Fibroblast of skin of left biceps (primary cell): Measurements from ENCODE around the gene ACOX3.
"Not testable (repeated sequence)": the region's sequence is repeated elsewhere in the genome, so short reads cannot be mapped to it uniquely, and the experiment has no call there.

ENCODE experiments used
- DNase-seq, 2 experiments: peaks; one replicate each; pipeline ENCODE4 v3.0.0-alpha.2; 2013; ENCODE audit warnings: low read depth in 2 of 2

ACOX3 gene

GRCh38 chr4:8352368-8353157 is 88.0 kb downstream of the ACOX3 start:
- DNase-seq: no peak

- no peak for DNase-seq
Observed at GRCh38 chr4:8351931-8352367, 88.6 kb downstream of the ACOX3 start.

- no peak for DNase-seq
Observed at GRCh38 chr4:8350841-8351461, 89.6 kb downstream of the ACOX3 start.

- no peak for DNase-seq
Observed at GRCh38 chr4:8350352-8350751, 90.2 kb downstream of the ACOX3 start.

- no peak for DNase-seq
Observed at GRCh38 chr4:8349664-8350236, 90.8 kb downstream of the ACOX3 start.

GRCh38 chr4:8349236-8349635 is 91.3 kb downstream of the ACOX3 start:
- DNase-seq: not testable (repeated sequence)

GRCh38 chr4:8348071-8348470 is 92.5 kb downstream of the ACOX3 start:
- no peak for DNase-seq

GRCh38 chr4:8347660-8348059 is 92.9 kb downstream of the ACOX3 start:
- no peak for DNase-seq

- DNase-seq: no peak
Observed at GRCh38 chr4:8346838-8347605, 93.5 kb downstream of the ACOX3 start.

- no peak for DNase-seq
Observed at GRCh38 chr4:8345946-8346814, 94.3 kb downstream of the ACOX3 start.

GRCh38 chr4:8345053-8345945 is 95.2 kb downstream of the ACOX3 start:
- no peak for DNase-seq

GRCh38 chr4:8344377-8344776 is 96.1 kb downstream of the ACOX3 start:
- DNase-seq: no peak

- DNase-seq: no peak
Observed at GRCh38 chr4:8343967-8344331, 96.6 kb downstream of the ACOX3 start.

GRCh38 chr4:8343262-8343966 is 97.1 kb downstream of the ACOX3 start:
- DNase-seq: no peak

GRCh38 chr4:8342651-8343261 is 97.8 kb downstream of the ACOX3 start:
- no peak for DNase-seq

- no peak for DNase-seq
Observed at GRCh38 chr4:8341691-8342090, 98.8 kb downstream of the ACOX3 start.

- not testable (repeated sequence) for DNase-seq
Observed at GRCh38 chr4:8341281-8341680, 99.2 kb downstream of the ACOX3 start.

- no peak for DNase-seq
Observed at GRCh38 chr4:8340781-8341241, 99.7 kb downstream of the ACOX3 start.

- no peak for DNase-seq
Observed at GRCh38 chr4:8338351-8338961, 102.1 kb downstream of the ACOX3 start.
